GM18502 (cell line): ENCODE measurements around the gene TECPR2.

Experiments
- ATAC-seq: cut with Tn5 transposase; IDR thresholded peaks from one replicate; pipeline ENCODE4 v1.9.1; 2021; ENCODE audit warnings: mild to moderate bottlenecking; ENCODE audit not compliant: unreplicated experiment, poor library complexity

The TECPR2 gene

GRCh38 chr14:102485693-102486512, 123.2 kb downstream of the TECPR2 start:
- ATAC-seq = no peak

GRCh38 chr14:102486513-102487203, 123.9 kb downstream of the TECPR2 start:
- no peak for ATAC-seq

DNA sequence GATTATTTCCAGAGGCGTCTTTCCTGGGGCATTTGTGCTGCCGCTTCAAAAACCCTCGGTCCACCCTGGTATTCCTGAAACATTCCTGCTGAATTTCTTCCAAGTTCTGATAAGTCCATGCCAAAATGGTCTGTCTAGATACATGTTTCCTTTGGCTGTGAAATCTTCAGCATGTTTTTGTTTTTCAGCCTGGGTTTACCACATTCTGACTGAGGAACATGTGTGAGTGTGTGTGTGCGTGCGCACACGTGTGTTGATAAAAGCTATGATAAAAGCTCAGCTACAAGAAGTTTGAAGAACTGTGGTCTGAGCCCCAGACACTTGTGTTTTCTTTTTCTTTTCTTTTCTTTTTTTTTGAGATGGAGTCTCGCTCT, 124.5 kb downstream of the TECPR2 start:
- no peak for ATAC-seq

GRCh38 chr14:102490456-102490855, 127.7 kb downstream of the TECPR2 start:
- no peak for ATAC-seq

DNA sequence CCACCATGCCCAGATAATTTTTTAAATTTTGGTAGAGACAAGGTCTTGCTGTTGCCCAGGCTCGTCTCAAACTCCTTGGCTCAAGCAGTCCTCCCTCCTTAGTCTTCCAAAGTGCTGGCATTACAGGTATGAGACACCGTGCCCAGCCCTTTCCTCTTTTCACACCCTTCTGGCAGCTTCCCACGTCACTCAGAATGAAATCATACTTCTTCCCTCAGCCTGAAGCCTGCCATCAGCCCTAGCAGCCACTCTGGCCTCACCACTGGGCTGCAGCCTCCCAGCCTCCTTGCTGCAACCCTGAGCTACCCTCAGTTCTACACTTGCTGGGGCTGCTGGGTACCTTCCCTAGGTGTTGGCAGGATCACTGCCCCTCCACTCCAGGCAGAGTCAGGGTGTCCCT, 128.6 kb downstream of the TECPR2 start:
- ATAC-seq = no peak

DNA sequence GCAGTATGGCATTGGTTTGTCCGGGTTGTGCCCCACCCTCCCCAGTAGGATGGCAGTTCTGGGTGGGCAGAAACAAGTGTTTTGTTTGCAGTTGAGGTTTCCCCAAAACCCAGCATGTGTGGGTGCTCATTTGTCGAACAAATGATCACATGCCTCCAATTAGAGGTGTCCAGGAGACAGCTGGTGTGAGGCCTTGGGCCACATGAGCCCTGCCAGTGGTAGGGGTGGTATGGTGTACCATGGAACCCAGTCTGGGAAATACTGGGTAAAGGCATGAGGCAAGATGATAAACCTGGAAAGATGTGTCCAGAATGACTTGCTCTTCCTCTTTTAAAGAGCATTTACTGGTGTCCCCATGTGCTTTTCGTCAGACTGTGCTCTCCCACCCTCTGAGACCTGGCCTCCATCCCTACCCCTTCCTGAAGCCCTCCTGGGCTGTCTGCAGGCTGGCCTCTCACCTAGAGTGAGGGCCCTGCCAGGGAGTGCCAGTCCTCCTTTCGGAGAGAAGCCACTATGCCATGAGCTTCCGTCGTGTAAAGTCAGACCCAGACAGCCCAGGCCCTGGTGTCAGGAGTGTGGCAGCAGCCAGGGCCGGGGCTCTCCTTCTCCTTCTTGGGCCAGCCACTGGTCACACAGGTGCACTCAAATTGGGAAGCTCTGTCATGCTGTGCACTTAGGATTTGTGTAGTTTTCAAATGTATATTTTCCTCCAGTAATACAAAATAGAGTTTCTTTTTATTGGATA, 129.2 kb downstream of the TECPR2 start:
- no peak for ATAC-seq

GRCh38 chr14:102492531-102492910, 129.8 kb downstream of the TECPR2 start:
- no peak for ATAC-seq

DNA sequence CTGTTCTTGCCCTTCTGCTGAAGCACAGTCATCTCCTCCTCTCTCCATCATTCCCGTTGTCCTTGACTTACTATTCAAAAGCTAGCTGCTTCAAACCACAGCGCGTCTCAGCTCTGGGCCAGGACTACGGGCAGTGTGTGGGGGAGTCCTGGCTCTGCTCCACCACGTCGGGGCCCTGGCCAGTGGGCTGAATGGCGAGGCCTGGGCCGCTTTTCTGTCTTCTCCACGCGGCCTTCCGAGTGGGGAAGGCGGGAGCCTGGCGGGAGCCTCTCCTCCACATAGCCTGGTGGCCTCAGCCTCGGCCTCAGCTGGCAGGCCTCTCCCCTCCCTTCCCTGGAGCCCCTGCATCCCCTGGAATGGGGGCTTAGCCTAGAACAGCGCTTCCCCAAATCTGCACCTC, 130.4 kb downstream of the TECPR2 start:
- no peak for ATAC-seq

- no peak for ATAC-seq
These were observed 130.8 kb downstream of the TECPR2 start for GRCh38 chr14:102493585-102493984.

DNA sequence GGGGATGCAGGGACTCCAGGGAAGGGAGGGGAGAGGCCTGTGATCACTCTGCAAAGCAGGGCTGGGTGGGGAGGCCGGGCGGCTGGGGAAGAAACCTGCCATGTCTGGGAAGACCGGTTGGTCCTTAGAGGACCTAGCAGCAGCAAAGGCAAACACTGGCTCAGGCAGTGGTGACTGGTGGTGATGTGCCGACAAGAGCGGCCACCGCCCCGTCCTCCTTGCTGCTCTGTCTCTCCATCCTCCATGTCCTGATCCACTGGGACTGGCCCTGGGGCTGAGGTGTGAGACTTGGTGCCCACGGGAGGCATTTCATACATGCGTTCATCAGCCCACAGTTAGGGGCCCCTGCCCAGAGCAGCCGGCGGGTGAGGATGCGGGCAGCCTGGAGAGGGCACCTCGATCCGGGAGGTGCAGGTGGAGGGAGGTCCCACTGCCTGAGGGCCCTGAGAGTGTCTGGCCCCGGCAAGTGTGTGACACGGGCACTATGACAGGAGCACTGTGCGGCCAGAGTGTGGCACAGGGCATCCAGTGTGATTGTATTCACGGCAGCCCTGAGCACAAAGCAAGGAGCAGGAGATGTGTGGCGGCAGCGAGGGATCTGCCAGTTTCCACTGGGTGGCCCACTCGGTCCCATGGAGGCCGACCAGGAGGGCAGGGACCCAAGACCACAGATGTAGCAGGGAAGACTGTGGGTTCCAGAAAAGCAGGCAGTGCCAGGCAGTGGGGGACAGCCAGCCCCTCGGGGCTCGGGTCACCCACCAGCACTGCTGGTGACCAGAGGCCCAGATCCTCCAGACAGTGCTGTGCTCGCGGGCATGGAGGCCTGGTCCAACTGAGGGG, 133.0 kb downstream of the TECPR2 start:
- ATAC-seq = no peak

GRCh38 chr14:102496331-102496691, 133.6 kb downstream of the TECPR2 start:
- ATAC-seq = no peak

DNA sequence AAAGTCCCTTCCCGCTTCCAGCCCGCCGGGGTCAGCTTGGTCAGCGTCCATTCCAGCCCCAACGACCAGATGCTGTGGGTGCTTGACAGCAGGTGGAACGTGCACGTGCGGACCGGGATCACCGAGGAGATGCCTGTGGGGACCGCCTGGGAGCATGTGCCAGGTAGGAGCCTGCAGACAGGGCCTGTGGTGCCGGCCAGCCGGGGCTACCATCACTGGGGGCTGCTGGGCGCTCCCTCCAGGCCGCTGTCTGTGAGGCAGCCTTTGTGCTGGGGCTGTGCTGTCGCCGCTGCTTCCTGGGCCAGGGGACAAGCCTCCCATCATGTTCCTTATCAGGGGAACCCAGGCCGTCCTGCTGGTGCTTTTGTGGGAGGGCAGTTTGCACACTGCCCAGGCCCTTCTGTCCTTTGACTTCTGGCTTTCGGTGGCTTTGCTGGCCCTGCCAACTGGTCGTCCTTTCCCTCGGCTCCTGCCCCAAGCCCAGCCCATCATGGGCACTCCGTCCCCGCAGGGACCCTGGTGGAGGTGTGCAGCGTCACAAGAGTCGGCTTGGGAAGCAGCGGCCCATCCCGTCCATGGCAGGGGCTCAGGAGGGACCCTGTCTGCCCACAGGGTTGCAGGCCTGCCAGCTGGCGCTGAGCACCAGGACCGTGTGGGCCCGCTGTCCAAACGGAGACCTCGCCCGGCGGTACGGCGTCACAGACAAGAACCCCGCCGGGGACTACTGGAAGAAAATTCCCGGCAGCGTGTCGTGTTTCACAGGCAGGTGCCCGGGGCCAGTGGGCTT, 134.4 kb downstream of the TECPR2 start:
- no peak for ATAC-seq

- ATAC-seq = no peak
These were observed 135.4 kb downstream of the TECPR2 start for GRCh38 chr14:102497998-102498677.

- ATAC-seq = no peak
These were observed 136.0 kb downstream of the TECPR2 start for GRCh38 chr14:102498678-102499265.

DNA sequence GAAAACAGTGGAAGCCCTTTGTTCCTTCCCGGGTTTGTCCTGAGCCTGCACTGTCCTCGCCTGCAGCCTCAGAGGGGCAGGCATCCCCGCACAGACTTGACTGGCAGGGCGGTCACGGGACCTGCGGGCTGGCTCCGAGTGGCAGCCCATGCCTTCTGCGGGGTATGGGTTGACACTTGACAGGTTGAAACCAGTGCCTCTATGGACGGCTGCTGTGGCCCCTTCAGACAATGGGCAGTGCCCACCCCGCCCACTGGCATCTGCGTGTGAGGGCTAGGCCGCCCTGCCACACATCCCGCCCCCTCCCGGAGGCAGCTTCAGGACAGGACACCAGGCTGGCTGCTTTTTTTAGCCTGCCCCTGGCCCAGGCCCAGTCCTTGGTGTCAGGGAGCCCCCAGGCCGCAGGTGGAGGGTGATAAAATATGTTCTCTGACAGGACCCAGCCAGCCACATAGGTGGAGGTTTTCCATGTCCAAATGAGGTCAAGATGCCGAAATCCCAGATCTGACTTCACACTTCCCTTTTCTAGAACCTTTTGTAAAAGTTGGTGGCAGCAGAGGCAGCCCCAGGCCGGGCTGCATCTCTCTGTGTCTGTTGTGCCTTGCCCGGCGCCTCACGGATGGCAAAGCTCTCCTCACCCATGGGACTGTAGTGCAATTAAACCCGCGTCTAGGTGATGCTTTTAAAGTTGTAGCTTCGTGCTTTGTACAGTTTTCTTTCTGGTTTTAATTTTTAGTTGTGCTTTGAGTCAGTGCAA, 136.8 kb downstream of the TECPR2 start:
- ATAC-seq = no peak

DNA sequence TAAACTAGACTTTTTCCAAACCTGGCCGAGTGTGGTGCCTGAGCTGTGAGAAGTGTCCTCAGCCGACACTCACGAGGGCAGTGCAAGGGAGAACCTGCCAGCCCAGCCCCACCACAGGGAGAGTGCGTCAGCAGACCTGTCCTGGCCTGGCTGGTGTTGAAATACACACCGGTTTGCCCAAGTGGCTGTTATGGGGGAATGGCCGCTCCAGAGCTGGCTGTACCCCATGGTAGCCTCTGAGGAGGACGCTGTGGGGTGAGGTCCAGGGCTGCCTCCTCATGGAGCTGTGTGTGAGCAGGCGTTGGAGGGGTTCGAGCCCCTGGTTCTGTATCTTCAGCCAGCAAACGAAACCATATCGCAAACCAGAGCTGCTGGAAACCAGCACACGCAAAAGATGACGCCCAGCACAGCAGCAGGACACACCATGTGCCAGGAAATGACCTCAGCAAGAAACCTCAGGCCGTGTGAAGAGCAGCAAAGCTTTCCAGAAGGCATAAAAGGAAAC, 137.5 kb downstream of the TECPR2 start:
- no peak for ATAC-seq

- ATAC-seq = no peak
These were observed 138.0 kb downstream of the TECPR2 start for GRCh38 chr14:102500713-102501112.
